Neuronal stem cell (in vitro differentiated cells): ENCODE data around the gene CPLANE2.
A peak's percentile ranks its signal among the peaks of the same experiment; 100 is the strongest.
"Not testable (repeated sequence)": the region's sequence is repeated elsewhere in the genome, so short reads cannot be mapped to it uniquely, and the experiment has no call there.

Experiments used
- DNase-seq: peaks from one replicate; pipeline ENCODE4 v3.0.0-alpha.2; 2013; ENCODE audit warnings: low spot score
- H2AFZ ChIP-seq: one replicate; pipeline ENCODE4 v1.6.1; 2013; ENCODE audit warnings: mild to moderate bottlenecking, low read length, inconsistent platforms
- H2AK5ac ChIP-seq: 2 replicates; pipeline ENCODE4 v1.6.1; 2013; ENCODE audit warnings: low read depth, mild to moderate bottlenecking, inconsistent platforms, low read length, moderate library complexity, mixed read lengths
- H2BK120ac ChIP-seq: 2 replicates; pipeline ENCODE4 v1.6.1; 2013; ENCODE audit warnings: low read depth, mild to moderate bottlenecking, inconsistent platforms, low read length, moderate library complexity, mixed read lengths
- H2BK12ac ChIP-seq: one replicate; pipeline ENCODE4 v1.6.1; 2013; ENCODE audit warnings: low read length, inconsistent platforms
- H2BK15ac ChIP-seq: 2 replicates; pipeline ENCODE4 v1.6.1; 2013; ENCODE audit warnings: mild to moderate bottlenecking, low read length, inconsistent platforms, mixed read lengths
- H2BK5ac ChIP-seq: one replicate; pipeline ENCODE4 v1.6.1; 2013; ENCODE audit warnings: inconsistent platforms, mild to moderate bottlenecking, low read length, moderate library complexity
- H3K14ac ChIP-seq: one replicate; pipeline ENCODE4 v1.6.1; 2013; ENCODE audit warnings: low read length, inconsistent platforms
- H3K18ac ChIP-seq: 2 replicates; pipeline ENCODE4 v1.6.1; 2013; ENCODE audit warnings: low read length, inconsistent platforms
- H3K23ac ChIP-seq: 2 replicates; pipeline ENCODE4 v1.6.1; 2013; ENCODE audit warnings: low read depth, mild to moderate bottlenecking, mixed read lengths, low read length, inconsistent platforms; ENCODE audit not compliant: poor library complexity
- H3K27ac ChIP-seq: replicated peaks from 3 replicates; pipeline ENCODE4 v1.5.1; 2013; ENCODE audit warnings: low read length, inconsistent platforms
- H3K27me3 ChIP-seq, 3 experiments: 2 replicates each; pipeline ENCODE4 v1.6.1; 2013; ENCODE audit warnings: low read length in 3 of 3, mild to moderate bottlenecking in 2 of 3, inconsistent platforms in 1 of 3, low read depth in 1 of 3, mixed read lengths in 1 of 3, moderate library complexity in 1 of 3; ENCODE audit not compliant: control insufficient read depth in 3 of 3, insufficient read depth in 3 of 3
- H3K36me3 ChIP-seq, 2 donors: replicated peaks in 1 of 2; 2 replicates each; pipeline ENCODE4 v1.6.1; 2013; ENCODE audit warnings: low read length in 2 of 2; ENCODE audit not compliant: control insufficient read depth in 2 of 2, insufficient read depth in 2 of 2
- H3K4ac ChIP-seq: 2 replicates; pipeline ENCODE4 v1.6.1; 2013; ENCODE audit warnings: inconsistent platforms, mild to moderate bottlenecking, low read length, moderate library complexity
- H3K4me1 ChIP-seq, 2 donors: 1 replicate in 1 of 2; 2 replicates in 1 of 2; pipeline ENCODE4 v1.6.1; 2013; ENCODE audit warnings: low read length in 2 of 2, low read depth in 1 of 2; ENCODE audit not compliant: control insufficient read depth in 2 of 2, insufficient read depth in 1 of 2
- H3K4me2 ChIP-seq: one replicate; pipeline ENCODE4 v1.6.1; 2013; ENCODE audit warnings: mild to moderate bottlenecking, low read length, inconsistent platforms; ENCODE audit not compliant: insufficient read depth, poor library complexity, severe bottlenecking
- H3K4me3 ChIP-seq, 2 donors: 2 replicates each; pipeline ENCODE4 v1.5.1; 2013; ENCODE audit warnings: low read length in 2 of 2, mild to moderate bottlenecking in 2 of 2, inconsistent platforms in 1 of 2, moderate library complexity in 1 of 2
- H3K79me1 ChIP-seq: one replicate; pipeline ENCODE4 v1.6.1; 2013; ENCODE audit warnings: low read depth, mild to moderate bottlenecking, inconsistent platforms, low read length, moderate library complexity
- H3K9ac ChIP-seq: one replicate; pipeline ENCODE4 v1.6.1; 2013; ENCODE audit warnings: mild to moderate bottlenecking, low read depth, low read length, inconsistent platforms; ENCODE audit not compliant: poor library complexity
- H3K9me3 ChIP-seq, 2 donors: replicated peaks in 1 of 2; 2 replicates each; pipeline versions ENCODE3 to v1.6.1; 2013; ENCODE audit warnings: low read length in 2 of 2, mild to moderate bottlenecking in 2 of 2, inconsistent platforms in 1 of 2, low read depth in 1 of 2, mixed read lengths in 1 of 2, moderate library complexity in 1 of 2; ENCODE audit not compliant: control insufficient read depth in 2 of 2, insufficient read depth in 1 of 2
- H4K8ac ChIP-seq: one replicate; pipeline ENCODE4 v1.6.1; 2013; ENCODE audit warnings: low read depth, mild to moderate bottlenecking, inconsistent platforms, low read length, moderate library complexity
- H4K91ac ChIP-seq: one replicate; pipeline ENCODE4 v1.6.1; 2013; ENCODE audit warnings: low read length, low read depth, mild to moderate bottlenecking, inconsistent platforms; ENCODE audit not compliant: poor library complexity
- WGBS, 2 donors: extraction: QIAGEN DNeasy Blood & Tissue Kit; methylation state at CpG; one replicate each; pipeline ENCODE4 v1.1.7; 2013; ENCODE audit warnings: missing lambda C conversion rate in 2 of 2, mixed read lengths in 1 of 2; ENCODE audit not compliant: insufficient read length in 2 of 2, insufficient replicate concordance in 1 of 2; ENCODE audit errors: extremely low coverage in 2 of 2; 5-methylcytosine and 5-hydroxymethylcytosine counted together

The CPLANE2 gene

GRCh38 chr1:16198444-16199156 lies 38.4 kb downstream of the CPLANE2 start:
- no peak for DNase-seq
- no CpG with 5 or more reads among the region's 8 CpGs for WGBS, 2 donors
- Histone ChIP-seq H3K4me3 (peak overlapping the region in 1 of 2 donors; percentile 59), H4K8ac (no peak overlapping the region), H3K27ac (no peak overlapping the region), H2AFZ (no peak overlapping the region), H3K27me3 (no peaks in the 10 kb centered on the region), H3K9ac (no peak overlapping the region), H3K9me3 (no peaks in the 10 kb centered on the region), H3K4ac (no peak overlapping the region), H3K4me2 (no peak overlapping the region), H3K23ac (no peak overlapping the region), H2BK120ac (no peak overlapping the region), H4K91ac (no peak overlapping the region), H2AK5ac (no peak overlapping the region), H2BK15ac (no peak overlapping the region), H3K79me1 (no peaks in the 10 kb centered on the region), H3K18ac (no peak overlapping the region), H3K4me1 (no peaks in the 10 kb centered on the region), H2BK12ac (no peak overlapping the region), H3K14ac (peak overlapping the region; percentile 25), H2BK5ac (no peak overlapping the region), H3K36me3 (peaks cover 0 to 2% of the 10 kb centered on the region in 2 donors)

- Histone ChIP-seq H2BK12ac (no peak overlapping the region), H3K4me1 (no peaks in the 10 kb centered on the region), H3K4ac (no peak overlapping the region), H3K18ac (no peak overlapping the region), H3K23ac (no peak overlapping the region), H3K9me3 (no peaks in the 10 kb centered on the region), H4K91ac (no peak overlapping the region), H2BK15ac (no peak overlapping the region), H3K4me2 (no peak overlapping the region), H2BK120ac (no peak overlapping the region), H3K9ac (no peak overlapping the region), H3K27ac (no peak overlapping the region), H2AFZ (no peak overlapping the region), H2AK5ac (no peak overlapping the region), H4K8ac (no peak overlapping the region), H3K36me3 (peaks cover 0 to 4% of the 10 kb centered on the region in 2 donors), H3K79me1 (no peaks in the 10 kb centered on the region), H2BK5ac (no peak overlapping the region), H3K14ac (no peak overlapping the region), H3K4me3 (no peak overlapping the region), H3K27me3 (no peaks in the 10 kb centered on the region)
- no CpG with 5 or more reads among the region's 3 CpGs for WGBS, 2 donors
- no peak for DNase-seq
Observed at GRCh38 chr1:16196874-16197273, 40.1 kb downstream of the CPLANE2 start.

DNA sequence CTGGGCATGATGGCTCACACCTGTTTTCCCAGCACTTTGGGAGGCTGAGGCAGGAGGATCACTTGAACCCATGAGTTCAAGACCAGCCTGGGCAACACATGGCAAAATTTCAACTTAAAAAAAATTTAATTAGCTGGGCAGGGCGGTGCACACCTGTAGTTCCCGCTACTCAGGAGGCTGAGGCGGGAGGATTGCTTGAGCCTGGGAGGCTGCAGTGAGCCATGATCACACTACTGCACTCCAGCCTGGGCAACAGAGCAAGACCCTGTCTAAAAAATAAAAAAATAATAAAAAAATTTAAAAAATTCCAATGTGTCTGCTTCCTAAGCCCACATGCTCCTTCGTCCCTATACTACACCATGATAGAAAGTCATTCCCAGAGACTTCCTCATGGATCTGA lies 40.8 kb downstream of the CPLANE2 start:
- not testable (repeated sequence) for H3K4me1 ChIP-seq, H3K27me3 ChIP-seq, H2BK12ac ChIP-seq, H2AK5ac ChIP-seq, DNase-seq, H4K91ac ChIP-seq, H3K79me1 ChIP-seq, H3K14ac ChIP-seq, H3K9ac ChIP-seq, H3K4me2 ChIP-seq, H3K27ac ChIP-seq, H4K8ac ChIP-seq, H3K18ac ChIP-seq, H3K9me3 ChIP-seq, H2AFZ ChIP-seq, H2BK120ac ChIP-seq, H3K4ac ChIP-seq, H3K4me3 ChIP-seq, H2BK5ac ChIP-seq, H3K23ac ChIP-seq, H3K36me3 ChIP-seq, H2BK15ac ChIP-seq
- WGBS, 2 donors = no CpG with 5 or more reads among the region's 4 CpGs

DNA sequence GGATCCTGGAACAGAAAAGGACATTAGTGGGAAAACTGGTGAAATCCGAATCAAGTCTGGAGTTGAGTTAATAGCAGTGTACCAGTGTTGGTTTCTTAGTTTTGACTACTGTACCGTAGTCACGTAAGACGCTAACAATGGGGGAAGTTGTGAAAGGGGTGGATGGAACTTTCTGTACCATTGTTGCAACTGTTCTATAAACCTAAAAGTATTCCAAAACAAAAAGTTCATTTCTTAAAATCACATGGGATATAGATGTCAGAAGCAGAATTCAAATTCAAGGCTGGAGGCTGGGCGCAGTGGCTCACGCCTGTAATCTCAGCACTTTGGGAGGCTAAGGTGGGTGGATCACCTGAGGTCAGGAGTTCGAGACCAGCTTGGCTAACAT lies 41.5 kb downstream of the CPLANE2 start:
- Histone ChIP-seq H3K14ac (no peak overlapping the region), H2BK12ac (no peak overlapping the region), H2AK5ac (no peak overlapping the region), H3K27ac (no peak overlapping the region), H3K9me3 (no peaks in the 10 kb centered on the region), H3K4me3 (no peak overlapping the region), H2BK5ac (no peak overlapping the region), H3K4me1 (peaks cover 0 to 8% of the 10 kb centered on the region in 2 donors), H2BK15ac (no peak overlapping the region), H3K18ac (no peak overlapping the region), H3K23ac (no peak overlapping the region), H3K4ac (no peak overlapping the region), H4K8ac (no peak overlapping the region), H2AFZ (no peak overlapping the region), H2BK120ac (no peak overlapping the region), H3K4me2 (no peak overlapping the region), H3K79me1 (no peaks in the 10 kb centered on the region), H3K36me3 (peaks cover 0 to 4% of the 10 kb centered on the region in 2 donors), H3K27me3 (peaks cover 0 to 4% (median 0%) of the 10 kb centered on the region in 3 experiments), H3K9ac (no peak overlapping the region), H4K91ac (no peak overlapping the region)
- WGBS, 2 donors = no CpG with 5 or more reads among the region's 7 CpGs
- DNase-seq = no peak
